Measurements from ENCODE around the gene BDKRB2.

DNA sequence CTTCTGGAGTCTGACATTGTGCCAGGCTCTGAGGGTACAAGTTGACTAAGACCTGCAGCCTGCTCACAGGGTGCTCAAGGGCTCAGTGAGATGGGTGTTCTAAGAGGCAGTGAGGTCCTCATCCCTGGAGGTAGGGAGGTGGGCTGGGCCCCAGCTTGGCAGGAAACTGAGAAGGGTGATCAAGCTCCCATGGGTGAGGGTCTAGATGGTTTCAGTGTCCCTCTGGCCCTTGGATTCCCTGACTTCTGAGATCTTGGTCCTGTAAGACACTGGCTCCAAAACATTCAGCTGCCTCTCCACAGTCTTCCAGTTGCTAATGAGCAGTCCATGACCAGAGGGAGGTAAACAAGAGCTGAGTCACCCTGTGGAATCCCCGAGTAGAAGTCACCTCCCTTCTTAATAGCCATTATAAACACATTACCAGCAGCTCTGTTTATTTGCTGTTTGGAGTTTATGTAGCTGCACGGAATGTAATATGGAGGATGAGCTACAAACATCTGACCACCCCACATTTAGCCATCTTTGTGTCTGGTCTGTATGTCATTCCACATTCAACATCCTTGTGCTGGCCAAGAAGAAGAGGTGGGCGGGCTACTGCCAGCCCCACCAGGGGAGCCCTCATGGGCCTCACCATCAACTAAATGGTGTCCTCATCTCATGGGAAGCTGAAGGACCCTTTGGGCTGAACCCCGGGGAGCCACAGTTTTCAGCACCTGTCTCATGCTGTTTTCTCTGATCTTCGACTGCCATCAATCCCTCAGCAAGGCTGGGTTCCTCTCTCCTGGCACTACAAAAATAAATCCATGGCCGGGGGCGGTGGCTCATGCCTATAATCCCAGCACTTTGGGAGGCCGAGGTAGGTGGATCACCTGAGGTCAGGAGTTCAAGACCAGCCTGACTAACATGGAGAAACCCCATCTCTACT lies 37.2 kb upstream of the BDKRB2 start:
- no peak for TF ChIP-seq POLR2A (IDR thresholded peaks at IDR 0.05; ENCODE audit: low read depth, low read length)
- no peak for TF ChIP-seq POLR2AphosphoS5 (IDR thresholded peaks at IDR 0.05; ENCODE audit: low read depth, low read length)

Measured in GM12892 (cell line).